Progenitor cell of endocrine pancreas (in vitro differentiated cells): Measurements from ENCODE around the gene MAGEB17. TPM values are rescaled to one million over a fixed set of nuclear protein-coding genes. Genes with fewer than 3 reads are reported as not detected.

Experiments
- DNase-seq: peaks from one replicate; pipeline ENCODE4 v3.0.0; 2021; ENCODE audit warnings: low spot score; ENCODE audit not compliant: unreplicated experiment
- H3K27ac Mint-ChIP-seq: 2 replicates; pipeline ENCODE4 v1.8.0; 2021; ENCODE audit warnings: mild to moderate bottlenecking, moderate library complexity, mixed read lengths
- H3K27me3 Mint-ChIP-seq: 2 replicates; pipeline ENCODE4 v1.8.0; 2021; ENCODE audit warnings: mixed read lengths
- H3K36me3 Mint-ChIP-seq: 2 replicates; pipeline ENCODE4 v1.8.0; 2022; ENCODE audit warnings: mixed read lengths; ENCODE audit not compliant: insufficient read depth
- H3K4me1 Mint-ChIP-seq: 2 replicates; pipeline ENCODE4 v1.8.0; 2021; ENCODE audit warnings: low read depth, mixed read lengths
- H3K4me3 Mint-ChIP-seq: 2 replicates; pipeline ENCODE4 v1.8.0; 2021; ENCODE audit warnings: low read depth, mild to moderate bottlenecking, moderate library complexity, mixed read lengths
- H3K9me3 Mint-ChIP-seq: 2 replicates; pipeline ENCODE4 v1.8.0; 2021; ENCODE audit warnings: low read depth, mixed read lengths
- total RNA-seq: library from RNA; stranded (reverse); gene quantifications from 2 replicates; pipeline ENCODE4 v1.2.1, GENCODE V29; 2021
- TF ChIP-seq, protein P1 (sequence below): fragments of 200-600 bp; sonication (generic); IDR thresholded peaks from one replicate; pipeline ENCODE4 v1.5.0; 2021; ENCODE audit warnings: antibody characterized with exemption, mild to moderate bottlenecking; ENCODE audit not compliant: unreplicated experiment

Gene MAGEB17
- total RNA-seq, 1 donor from 2014 or later, result 0.19 TPM

DNA sequence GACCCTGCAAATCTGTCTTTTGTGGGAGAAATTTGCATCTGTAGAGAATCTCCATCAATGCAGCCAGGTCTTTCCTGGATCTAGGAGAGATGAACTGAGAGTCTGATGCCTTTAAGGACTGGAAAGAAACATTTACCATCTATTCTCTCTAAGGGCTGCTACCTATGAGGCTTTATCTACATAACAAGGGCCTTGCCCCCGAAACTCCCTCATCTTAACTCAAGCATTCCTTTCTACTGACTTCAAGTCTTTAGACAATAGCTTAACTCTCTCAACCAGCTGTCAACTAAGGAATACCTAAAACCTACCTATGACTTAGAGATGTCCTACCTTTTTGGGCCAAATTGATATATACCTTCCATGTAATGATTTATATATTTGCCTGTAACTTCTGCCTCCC lies 32.1 kb downstream of the MAGEB17 start:
- no peak overlapping the region for H3K27ac Mint-ChIP-seq

DNA sequence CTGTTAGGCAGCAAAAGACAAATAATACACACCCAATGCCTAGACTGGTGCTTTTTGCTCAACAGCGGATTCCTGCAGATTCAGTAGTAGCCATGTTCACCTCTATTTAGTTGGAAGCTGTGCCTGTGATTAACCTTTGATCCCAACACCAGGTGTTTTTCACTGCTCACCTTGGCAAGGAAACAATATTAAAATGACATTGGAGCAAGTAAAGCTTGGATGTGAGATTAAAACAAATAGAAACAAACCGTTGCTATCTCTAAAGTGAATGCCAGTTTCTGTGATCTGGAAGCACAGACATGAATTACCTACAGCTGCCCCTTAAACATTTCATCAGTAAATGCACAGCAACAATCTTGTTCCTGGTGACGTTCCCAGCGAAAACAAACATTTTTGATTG lies 35.7 kb downstream of the MAGEB17 start:
- H3K9me3 Mint-ChIP-seq, result peaks cover 20% of the 10 kb centered on the region
- no peak for DNase-seq
- H3K4me1 Mint-ChIP-seq, result peaks cover 30% of the 10 kb centered on the region
- no peaks in the 10 kb centered on the region for H3K27me3 Mint-ChIP-seq
- TF ChIP-seq, protein P1, sequence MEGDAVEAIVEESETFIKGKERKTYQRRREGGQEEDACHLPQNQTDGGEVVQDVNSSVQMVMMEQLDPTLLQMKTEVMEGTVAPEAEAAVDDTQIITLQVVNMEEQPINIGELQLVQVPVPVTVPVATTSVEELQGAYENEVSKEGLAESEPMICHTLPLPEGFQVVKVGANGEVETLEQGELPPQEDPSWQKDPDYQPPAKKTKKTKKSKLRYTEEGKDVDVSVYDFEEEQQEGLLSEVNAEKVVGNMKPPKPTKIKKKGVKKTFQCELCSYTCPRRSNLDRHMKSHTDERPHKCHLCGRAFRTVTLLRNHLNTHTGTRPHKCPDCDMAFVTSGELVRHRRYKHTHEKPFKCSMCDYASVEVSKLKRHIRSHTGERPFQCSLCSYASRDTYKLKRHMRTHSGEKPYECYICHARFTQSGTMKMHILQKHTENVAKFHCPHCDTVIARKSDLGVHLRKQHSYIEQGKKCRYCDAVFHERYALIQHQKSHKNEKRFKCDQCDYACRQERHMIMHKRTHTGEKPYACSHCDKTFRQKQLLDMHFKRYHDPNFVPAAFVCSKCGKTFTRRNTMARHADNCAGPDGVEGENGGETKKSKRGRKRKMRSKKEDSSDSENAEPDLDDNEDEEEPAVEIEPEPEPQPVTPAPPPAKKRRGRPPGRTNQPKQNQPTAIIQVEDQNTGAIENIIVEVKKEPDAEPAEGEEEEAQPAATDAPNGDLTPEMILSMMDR, result no peak
- H3K4me3 Mint-ChIP-seq, result no peak overlapping the region
- peak overlapping the region; percentile 88 for H3K27ac Mint-ChIP-seq
- no peaks in the 10 kb centered on the region for H3K36me3 Mint-ChIP-seq

More for the DNA sequence above, 32.1 kb downstream of the MAGEB17 start:
- no peak for DNase-seq
- Mint-ChIP-seq H3K4me1 (peaks cover 25% of the 10 kb centered on the region), H3K4me3 (no peak overlapping the region), H3K9me3 (peaks cover 13% of the 10 kb centered on the region), H3K36me3 (no peaks in the 10 kb centered on the region), H3K27me3 (no peaks in the 10 kb centered on the region)
- TF ChIP-seq, protein P1, result no peak

DNA sequence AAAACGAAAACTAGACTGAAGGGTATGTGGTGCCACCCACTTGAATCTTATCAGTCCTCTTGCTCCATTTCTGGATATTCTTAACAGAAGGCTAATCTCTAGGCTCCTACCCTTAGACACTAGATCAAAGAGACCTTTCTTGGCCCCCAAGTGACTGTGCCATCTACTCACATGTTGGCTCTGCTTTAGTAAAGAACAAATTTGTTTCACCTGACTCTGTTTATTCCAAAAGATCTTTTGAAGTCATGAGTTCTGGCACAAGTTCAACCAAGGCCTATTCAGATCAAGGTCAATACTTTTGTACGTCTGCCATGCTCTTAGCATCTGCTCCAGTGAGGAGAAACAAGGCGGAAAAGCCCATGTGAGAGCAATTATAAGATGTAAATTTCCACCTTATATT lies 37.3 kb downstream of the MAGEB17 start:
- TF ChIP-seq, protein P1, result no peak
- Mint-ChIP-seq H3K27ac (no peak overlapping the region), H3K4me3 (no peak overlapping the region), H3K9me3 (peaks cover 20% of the 10 kb centered on the region), H3K36me3 (no peaks in the 10 kb centered on the region), H3K27me3 (no peaks in the 10 kb centered on the region), H3K4me1 (peaks cover 31% of the 10 kb centered on the region)
- no peak for DNase-seq

DNA sequence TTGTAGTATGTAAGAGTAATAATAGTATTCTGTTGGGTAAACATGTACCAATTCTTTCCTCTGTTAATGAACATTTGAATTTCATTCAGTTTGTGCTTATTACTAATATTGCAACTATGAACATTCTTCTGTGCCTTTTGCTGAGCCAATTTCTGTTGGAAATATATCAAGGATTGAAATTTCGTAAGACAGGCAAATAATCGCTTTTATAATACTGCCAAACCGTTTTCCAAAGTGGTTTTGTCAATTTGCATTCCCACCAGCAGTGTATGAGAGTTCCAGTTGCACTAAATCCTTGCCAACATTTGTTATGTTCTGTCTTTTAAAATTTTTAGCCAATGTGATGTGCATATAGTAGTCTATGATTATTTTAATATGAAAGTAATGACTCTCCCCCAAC lies 38.6 kb downstream of the MAGEB17 start:
- peaks cover 20% of the 10 kb centered on the region for H3K9me3 Mint-ChIP-seq
- no peak for DNase-seq
- H3K36me3 Mint-ChIP-seq, result no peaks in the 10 kb centered on the region
- H3K4me1 Mint-ChIP-seq, result peaks cover 28% of the 10 kb centered on the region
- no peak overlapping the region for H3K27ac Mint-ChIP-seq
- H3K27me3 Mint-ChIP-seq, result no peaks in the 10 kb centered on the region
- TF ChIP-seq, protein P1, result no peak
- no peak overlapping the region for H3K4me3 Mint-ChIP-seq

DNA sequence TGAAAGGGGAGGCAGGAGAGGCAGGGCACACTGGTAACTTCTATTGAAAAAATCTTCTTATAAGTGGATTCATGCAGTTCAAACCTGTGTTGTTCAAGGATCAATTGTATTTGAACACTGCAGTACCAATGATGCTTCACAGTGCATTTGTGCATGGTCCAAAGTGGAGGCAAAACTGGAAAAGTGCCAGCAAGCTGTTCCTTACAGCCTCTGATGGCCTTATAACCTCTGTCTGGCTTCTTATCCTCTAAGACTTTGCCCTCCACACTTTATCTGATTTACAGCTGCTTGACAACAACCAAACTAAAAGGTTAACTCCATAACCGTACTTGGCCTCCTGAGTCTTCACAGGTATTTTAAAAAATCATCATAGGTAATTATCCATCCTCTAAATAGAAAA lies 40.4 kb downstream of the MAGEB17 start:
- H3K4me1 Mint-ChIP-seq, result peaks cover 12% of the 10 kb centered on the region
- DNase-seq, result no peak
- H3K4me3 Mint-ChIP-seq, result no peak overlapping the region
- H3K36me3 Mint-ChIP-seq, result no peaks in the 10 kb centered on the region
- H3K27ac Mint-ChIP-seq, result no peak overlapping the region
- H3K27me3 Mint-ChIP-seq, result no peaks in the 10 kb centered on the region
- peaks cover 12% of the 10 kb centered on the region for H3K9me3 Mint-ChIP-seq
- TF ChIP-seq, protein P1, result no peak
